H9 (cell line): Measurements from ENCODE around the gene F10. TPM values are rescaled to one million over a fixed set of nuclear protein-coding genes. Genes with fewer than 3 reads are reported as not detected.

Experiments used
- DNase-seq: peaks from one replicate; pipeline ENCODE4 v3.0.0-alpha.2; 2017
- H2AFZ ChIP-seq: one replicate; pipeline ENCODE4 v1.6.1; 2013; ENCODE audit warnings: mild to moderate bottlenecking, low read length, control low read depth, moderate library complexity
- H2AK5ac ChIP-seq: 2 replicates; pipeline ENCODE4 v1.6.1; 2013; ENCODE audit warnings: low read length, control low read depth, mixed read lengths; ENCODE audit not compliant: insufficient read length
- H2BK120ac ChIP-seq: one replicate; pipeline ENCODE4 v1.6.1; 2013; ENCODE audit warnings: low read depth, mild to moderate bottlenecking, low read length, control low read depth, inconsistent platforms; ENCODE audit not compliant: poor library complexity, severe bottlenecking
- H2BK12ac ChIP-seq: 2 replicates; pipeline ENCODE4 v1.6.1; 2013; ENCODE audit warnings: low read length, control low read depth, mixed read lengths, low read depth; ENCODE audit not compliant: insufficient read length
- H2BK15ac ChIP-seq: 2 replicates; pipeline ENCODE4 v1.6.1; 2013; ENCODE audit warnings: low read depth, low read length, control low read depth
- H2BK20ac ChIP-seq: one replicate; pipeline ENCODE4 v1.6.1; 2013; ENCODE audit warnings: low read depth, mild to moderate bottlenecking, low read length, control low read depth, inconsistent platforms; ENCODE audit not compliant: poor library complexity, severe bottlenecking
- H2BK5ac ChIP-seq: 2 replicates; pipeline ENCODE4 v1.6.1; 2013; ENCODE audit warnings: low read length, control low read depth, mixed read lengths; ENCODE audit not compliant: insufficient read length
- H3K14ac ChIP-seq: 2 replicates; pipeline ENCODE4 v1.6.1; 2013; ENCODE audit warnings: low read length, control low read depth; ENCODE audit not compliant: insufficient read depth
- H3K18ac ChIP-seq: 2 replicates; pipeline ENCODE4 v1.6.1; 2013; ENCODE audit warnings: low read depth, mild to moderate bottlenecking, mixed read lengths, low read length, control low read depth; ENCODE audit not compliant: insufficient read length
- H3K23ac ChIP-seq: 2 replicates; pipeline ENCODE4 v1.6.1; 2013; ENCODE audit warnings: low read length, control low read depth, mixed read lengths, low read depth; ENCODE audit not compliant: insufficient read length
- H3K23me2 ChIP-seq: 2 replicates; pipeline ENCODE4 v1.6.1; 2013; ENCODE audit warnings: low read depth, mild to moderate bottlenecking, mixed read lengths, low read length, control low read depth; ENCODE audit not compliant: insufficient read length, poor library complexity, severe bottlenecking
- H3K27ac ChIP-seq: 2 replicates; pipeline ENCODE4 v1.5.1; 2013; ENCODE audit warnings: low read length, control low read depth, mixed read lengths, low read depth; ENCODE audit not compliant: insufficient read length
- H3K27me3 ChIP-seq: 2 replicates; pipeline ENCODE4 v1.6.1; 2013; ENCODE audit warnings: low read length, control low read depth, inconsistent platforms; ENCODE audit not compliant: insufficient read depth
- H3K4ac ChIP-seq: 2 replicates; pipeline ENCODE4 v1.6.1; 2013; ENCODE audit warnings: low read depth, mild to moderate bottlenecking, control low read depth, inconsistent platforms, low read length, moderate library complexity
- H3K4me1 ChIP-seq: 2 replicates; pipeline ENCODE4 v1.6.1; 2013; ENCODE audit warnings: low read length, control low read depth, inconsistent platforms; ENCODE audit not compliant: insufficient read depth
- H3K4me2 ChIP-seq: 2 replicates; pipeline ENCODE4 v1.6.1; 2013; ENCODE audit warnings: low read length, control low read depth, mixed read lengths; ENCODE audit not compliant: insufficient read length, insufficient read depth
- H3K56ac ChIP-seq: 2 replicates; pipeline ENCODE4 v1.6.1; 2013; ENCODE audit warnings: low read depth, mild to moderate bottlenecking, mixed read lengths, low read length, control low read depth; ENCODE audit not compliant: insufficient read length
- H3K79me1 ChIP-seq: 2 replicates; pipeline ENCODE4 v1.6.1; 2013; ENCODE audit warnings: low read depth, mild to moderate bottlenecking, moderate library complexity, low read length, control low read depth, inconsistent platforms; ENCODE audit not compliant: insufficient read depth, poor library complexity, severe bottlenecking
- H3K79me2 ChIP-seq: 2 replicates; pipeline ENCODE4 v1.6.1; 2013; ENCODE audit warnings: low read length, control low read depth, inconsistent platforms; ENCODE audit not compliant: insufficient read depth
- H3K9ac ChIP-seq: 2 replicates; pipeline ENCODE4 v1.6.1; 2013; ENCODE audit warnings: low read length, control low read depth, mixed read lengths; ENCODE audit not compliant: insufficient read length; ENCODE audit errors: extremely low read depth
- H3K9me3 ChIP-seq: one replicate; pipeline ENCODE4 v1.6.1; 2013; ENCODE audit warnings: low read depth, low read length, inconsistent platforms; ENCODE audit not compliant: control insufficient read depth
- H3T11ph ChIP-seq: one replicate; pipeline ENCODE4 v1.6.1; 2013; ENCODE audit warnings: mild to moderate bottlenecking, low read length, control low read depth, inconsistent platforms
- H4K20me1 ChIP-seq: one replicate; pipeline ENCODE4 v1.6.1; 2013; ENCODE audit not compliant: control insufficient read depth, insufficient read length, insufficient read depth
- H4K5ac ChIP-seq: 2 replicates; pipeline ENCODE4 v1.6.1; 2013; ENCODE audit warnings: low read depth, mild to moderate bottlenecking, mixed read lengths, low read length, control low read depth; ENCODE audit not compliant: insufficient read length
- H4K8ac ChIP-seq: replicated peaks from 2 replicates; pipeline ENCODE4 v1.6.1; 2013; ENCODE audit warnings: low read length, control low read depth, mixed read lengths, low read depth; ENCODE audit not compliant: insufficient read length
- H4K91ac ChIP-seq: 2 replicates; pipeline ENCODE4 v1.6.1; 2013; ENCODE audit warnings: low read depth, mild to moderate bottlenecking, moderate library complexity, mixed read lengths, low read length, control low read depth; ENCODE audit not compliant: insufficient read length
- H3K27ac Mint-ChIP-seq, 3 experiments: 2 replicates in 2 of 3; 3 replicates in 1 of 3; pipeline ENCODE4 v1.8.0; 2020 to 2021; ENCODE audit warnings: mixed read lengths in 3 of 3, mild to moderate bottlenecking in 1 of 3, moderate library complexity in 1 of 3
- H3K27me3 Mint-ChIP-seq: 2 replicates; pipeline ENCODE4 v1.8.0; 2021; ENCODE audit warnings: low read depth, mild to moderate bottlenecking, moderate library complexity, mixed read lengths
- H3K36me3 Mint-ChIP-seq, 3 experiments: 2 replicates in 2 of 3; 3 replicates in 1 of 3; pipeline ENCODE4 v1.8.0; 2020 to 2021; ENCODE audit warnings: low read depth in 3 of 3, mixed read lengths in 3 of 3; ENCODE audit not compliant: insufficient read depth in 1 of 3
- H3K4me1 Mint-ChIP-seq, 2 experiments: 2 replicates each; pipeline ENCODE4 v1.8.0; 2020; ENCODE audit warnings: mixed read lengths in 2 of 2
- H3K4me3 Mint-ChIP-seq, 2 experiments: 2 replicates in 1 of 2; 3 replicates in 1 of 2; pipeline ENCODE4 v1.8.0; 2020 to 2021; ENCODE audit warnings: mild to moderate bottlenecking in 2 of 2, mixed read lengths in 2 of 2, moderate library complexity in 1 of 2
- H3K9me3 Mint-ChIP-seq, 2 experiments: 2 replicates in 1 of 2; 3 replicates in 1 of 2; pipeline ENCODE4 v1.8.0; 2020; ENCODE audit warnings: mild to moderate bottlenecking in 2 of 2, mixed read lengths in 2 of 2, moderate library complexity in 1 of 2
- WGBS: extraction: QIAGEN DNeasy Blood & Tissue Kit; methylation state at CpG from one replicate; pipeline ENCODE4 v1.1.7; 2013; ENCODE audit warnings: missing lambda C conversion rate, low lambda C conversion rate, mixed read lengths; ENCODE audit not compliant: insufficient read length; ENCODE audit errors: extremely low coverage; 5-methylcytosine and 5-hydroxymethylcytosine counted together
- total RNA-seq: library from RNA; stranded (reverse); gene quantifications from 2 replicates; pipeline ENCODE4 v1.2.1, GENCODE V29; 2021
- TF ChIP-seq, protein P1 (sequence below): fragments of 200-600 bp; sonication (generic); conservative IDR thresholded peaks from 3 replicates; pipeline ENCODE4 v1.8.0; 2021; ENCODE audit warnings: antibody characterized with exemption, mild to moderate bottlenecking

Gene F10
- total RNA-seq, 1 experiment from 2014 or later: 1.7 TPM

DNA sequence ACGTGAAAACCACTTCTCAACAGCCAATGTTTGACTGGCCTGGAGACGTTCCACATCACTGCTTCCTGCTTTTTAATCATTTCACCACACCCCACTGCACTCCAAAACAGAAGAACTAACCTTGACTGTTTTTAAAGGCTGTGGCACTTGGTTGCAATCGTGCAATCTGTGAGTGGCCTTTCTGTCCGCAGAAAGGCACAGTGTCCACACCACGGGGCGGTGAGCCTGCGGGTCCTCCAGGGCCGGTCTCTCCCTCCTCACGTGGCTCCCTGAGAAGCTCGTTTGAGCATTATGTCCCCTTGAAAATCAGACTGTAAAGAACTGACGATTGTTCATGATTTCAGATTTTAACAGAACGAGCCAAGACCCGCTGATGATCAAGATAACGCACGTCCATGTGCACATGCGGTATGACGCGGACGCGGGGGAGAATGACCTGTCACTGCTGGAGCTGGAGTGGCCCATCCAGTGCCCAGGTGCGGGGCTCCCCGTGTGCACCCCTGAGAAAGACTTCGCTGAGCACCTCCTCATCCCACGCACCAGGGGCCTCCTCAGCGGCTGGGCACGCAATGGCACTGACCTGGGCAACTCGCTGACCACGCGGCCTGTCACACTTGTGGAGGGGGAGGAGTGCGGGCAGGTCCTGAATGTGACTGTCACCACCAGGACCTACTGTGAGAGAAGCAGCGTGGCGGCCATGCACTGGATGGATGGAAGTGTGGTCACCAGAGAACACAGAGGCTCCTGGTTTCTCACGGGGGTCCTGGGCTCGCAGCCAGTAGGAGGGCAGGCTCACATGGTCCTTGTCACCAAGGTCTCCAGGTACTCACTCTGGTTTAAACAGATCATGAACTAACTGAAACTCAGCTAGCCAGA is 48.9 kb downstream of the F10 start:
- Histone ChIP-seq H3K79me1 (no peaks in the 10 kb centered on the region), H3T11ph (no peak overlapping the region), H3K27me3 (no peaks in the 10 kb centered on the region), H3K18ac (no peak overlapping the region), H2BK5ac (no peak overlapping the region), H3K56ac (no peak overlapping the region), H2BK120ac (no peak overlapping the region), H4K5ac (no peak overlapping the region), H4K8ac (no peak overlapping the region), H2BK12ac (no peak overlapping the region), H3K4ac (no peak overlapping the region), H4K91ac (no peak overlapping the region), H3K79me2 (no peaks in the 10 kb centered on the region), H2AK5ac (no peak overlapping the region), H3K27ac (no peak overlapping the region), H3K9me3 (no peaks in the 10 kb centered on the region), H3K23ac (no peak overlapping the region), H3K4me2 (no peak overlapping the region), H4K20me1 (no peaks in the 10 kb centered on the region), H2BK20ac (no peak overlapping the region), H3K4me1 (no peaks in the 10 kb centered on the region), H3K9ac (no peak overlapping the region), H3K14ac (no peak overlapping the region), H3K23me2 (no peaks in the 10 kb centered on the region), H2AFZ (no peak overlapping the region), H2BK15ac (no peak overlapping the region)
- peaks cover 12 to 18% of the 10 kb centered on the region in 2 experiments for H3K4me1 Mint-ChIP-seq
- peak overlapping the region in 2 of 3 experiments; percentile 13 to 66; a peak in 3 of 7 replicates for H3K27ac Mint-ChIP-seq
- DNase-seq: no peak
- H3K27me3 Mint-ChIP-seq: no peaks in the 10 kb centered on the region
- peaks cover 23 to 69% (median 42%) of the 10 kb centered on the region in 3 experiments; a peak in 6 of 7 replicates for H3K36me3 Mint-ChIP-seq
- TF ChIP-seq, protein P1, sequence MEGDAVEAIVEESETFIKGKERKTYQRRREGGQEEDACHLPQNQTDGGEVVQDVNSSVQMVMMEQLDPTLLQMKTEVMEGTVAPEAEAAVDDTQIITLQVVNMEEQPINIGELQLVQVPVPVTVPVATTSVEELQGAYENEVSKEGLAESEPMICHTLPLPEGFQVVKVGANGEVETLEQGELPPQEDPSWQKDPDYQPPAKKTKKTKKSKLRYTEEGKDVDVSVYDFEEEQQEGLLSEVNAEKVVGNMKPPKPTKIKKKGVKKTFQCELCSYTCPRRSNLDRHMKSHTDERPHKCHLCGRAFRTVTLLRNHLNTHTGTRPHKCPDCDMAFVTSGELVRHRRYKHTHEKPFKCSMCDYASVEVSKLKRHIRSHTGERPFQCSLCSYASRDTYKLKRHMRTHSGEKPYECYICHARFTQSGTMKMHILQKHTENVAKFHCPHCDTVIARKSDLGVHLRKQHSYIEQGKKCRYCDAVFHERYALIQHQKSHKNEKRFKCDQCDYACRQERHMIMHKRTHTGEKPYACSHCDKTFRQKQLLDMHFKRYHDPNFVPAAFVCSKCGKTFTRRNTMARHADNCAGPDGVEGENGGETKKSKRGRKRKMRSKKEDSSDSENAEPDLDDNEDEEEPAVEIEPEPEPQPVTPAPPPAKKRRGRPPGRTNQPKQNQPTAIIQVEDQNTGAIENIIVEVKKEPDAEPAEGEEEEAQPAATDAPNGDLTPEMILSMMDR: no peak
- no peaks in the 10 kb centered on the region for H3K9me3 Mint-ChIP-seq
- H3K4me3 Mint-ChIP-seq: no peak overlapping the region
- no CpG with 5 or more reads among the region's 34 CpGs for WGBS
